GM21825 (cell line): ENCODE results near the gene EME1.

ENCODE experiments used
- ATAC-seq: cut with Tn5 transposase; IDR thresholded peaks from one replicate; pipeline ENCODE4 v1.9.1; 2021; ENCODE audit warnings: mild to moderate bottlenecking, moderate library complexity; ENCODE audit not compliant: unreplicated experiment

The EME1 gene

DNA sequence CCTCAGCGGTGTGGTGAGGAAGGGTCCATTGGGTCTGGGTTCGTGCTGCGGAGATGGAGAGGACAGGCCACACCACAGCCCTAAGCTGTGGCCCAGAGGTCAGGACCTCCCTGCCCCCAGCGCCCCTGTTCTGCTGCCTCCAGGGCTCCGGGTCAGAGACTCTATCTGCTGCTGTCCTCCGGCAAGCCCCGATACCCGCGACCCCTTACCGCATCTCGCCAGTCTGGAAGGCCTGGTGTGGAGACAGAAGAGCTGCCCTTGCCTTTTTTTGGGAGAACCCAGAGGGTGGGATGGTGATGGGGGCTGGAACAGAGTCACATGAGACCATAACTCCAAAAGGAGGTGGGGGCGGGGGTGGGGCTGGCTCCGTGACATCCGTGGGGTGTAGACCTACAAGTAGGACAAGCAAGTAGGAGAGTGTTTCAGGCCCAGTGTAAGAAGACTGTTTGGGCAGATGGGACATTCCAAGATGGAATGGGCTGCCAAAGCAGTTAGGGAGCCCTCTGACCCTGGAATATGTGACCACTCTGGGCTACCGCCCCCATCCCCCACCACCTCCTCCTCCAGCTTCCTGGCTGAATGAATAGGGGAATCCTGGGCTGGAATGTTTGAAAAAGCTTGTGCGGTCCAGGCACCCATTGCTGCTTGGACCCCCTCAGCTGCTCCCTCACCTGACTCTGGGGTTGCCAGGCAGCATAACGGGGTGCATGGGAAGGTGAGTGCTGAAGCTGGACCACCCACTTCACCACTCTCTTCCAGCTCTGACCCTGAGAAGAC is 25.7 kb upstream of the EME1 start:
- no peak for ATAC-seq

DNA sequence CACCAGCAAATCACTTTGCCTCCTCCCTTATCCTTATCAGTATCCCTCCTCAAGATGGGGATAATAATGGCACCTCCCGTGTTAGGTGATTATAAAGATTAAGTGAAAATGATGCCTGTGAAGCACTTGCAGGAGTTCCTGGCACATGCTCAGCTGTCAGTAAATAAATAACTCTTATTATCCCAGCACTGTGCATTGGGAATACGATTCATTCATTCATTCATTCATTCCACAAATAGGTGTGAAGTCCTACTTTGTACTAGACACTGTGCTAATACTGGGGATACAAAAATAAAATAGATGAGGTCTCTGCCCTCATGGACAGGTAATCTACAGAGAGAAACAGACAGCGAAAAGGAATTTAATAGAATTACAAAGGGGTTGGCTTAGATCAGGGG is 25.1 kb upstream of the EME1 start:
- ATAC-seq, result no peak

DNA sequence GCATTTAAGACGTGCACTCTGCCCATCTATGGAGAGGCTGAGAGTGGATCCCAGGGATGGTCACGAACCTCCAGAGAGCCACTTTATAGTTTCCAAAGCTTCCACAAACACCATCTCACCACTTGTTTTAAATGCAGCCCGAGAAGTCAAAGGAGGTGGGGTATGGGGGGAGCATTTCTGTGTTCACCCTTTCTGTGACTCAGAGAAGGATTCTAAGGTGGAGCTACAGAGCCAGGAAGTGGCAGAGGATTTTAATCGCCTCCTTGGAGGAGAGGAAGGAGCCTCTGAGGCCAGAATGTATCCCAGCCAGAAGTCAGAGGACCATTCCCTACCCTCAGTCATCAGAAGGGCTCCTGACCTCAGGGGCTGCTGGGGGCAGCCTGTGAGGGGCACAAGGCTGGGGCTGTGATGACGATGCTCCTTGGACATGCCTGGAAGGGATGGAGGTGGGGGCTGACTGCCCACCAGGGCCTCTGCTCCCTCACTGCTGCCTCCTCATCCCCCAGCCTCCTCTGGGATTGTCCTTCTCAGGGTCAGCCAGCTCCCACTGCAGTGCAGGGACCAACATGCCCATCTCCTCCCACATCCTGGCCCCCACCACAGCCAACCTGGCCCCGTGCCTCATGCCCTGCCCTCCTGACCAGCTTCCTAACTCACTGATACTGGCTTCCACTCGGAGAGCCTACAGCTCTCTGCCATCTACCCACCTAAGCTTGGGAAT is 24.3 kb upstream of the EME1 start:
- ATAC-seq, result no peak

DNA sequence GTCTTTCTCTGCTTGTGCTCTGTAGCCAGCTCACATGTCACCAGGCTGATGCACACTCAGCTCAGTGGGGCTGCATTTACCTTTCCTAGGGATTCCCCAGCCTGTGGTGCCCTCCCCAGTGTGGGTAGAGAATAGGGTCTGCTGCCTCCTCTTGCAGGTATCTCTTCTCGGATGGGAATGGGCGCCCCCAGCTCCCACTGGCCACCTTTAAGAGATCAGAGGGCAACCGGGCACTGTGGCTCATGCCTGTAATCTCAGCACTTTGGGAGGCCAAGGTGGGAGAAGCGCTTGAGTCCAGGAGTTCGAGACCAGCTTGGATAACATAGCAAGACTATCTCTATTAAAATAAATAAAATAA is 23.8 kb upstream of the EME1 start:
- no peak for ATAC-seq

DNA sequence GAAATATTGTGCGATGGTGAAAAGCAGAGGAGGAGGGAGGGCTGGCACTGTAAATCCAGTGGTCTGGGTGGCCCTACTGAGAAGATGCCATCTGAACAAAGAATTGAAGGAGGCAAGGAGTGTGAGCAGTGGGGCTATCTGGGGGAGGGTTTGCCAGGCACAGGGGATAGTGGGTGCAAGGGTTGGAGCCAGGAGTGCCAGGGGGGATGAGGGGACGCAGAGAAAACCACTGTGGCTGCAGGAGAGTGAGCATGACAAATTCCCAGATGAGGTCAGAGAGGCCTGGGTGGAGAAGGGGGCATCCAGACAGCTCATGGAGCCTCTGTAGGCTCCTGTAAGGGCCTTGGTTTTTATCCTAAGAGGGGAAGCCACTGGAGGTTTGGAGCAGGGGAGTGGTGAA is 22.3 kb upstream of the EME1 start:
- ATAC-seq, result no peak

DNA sequence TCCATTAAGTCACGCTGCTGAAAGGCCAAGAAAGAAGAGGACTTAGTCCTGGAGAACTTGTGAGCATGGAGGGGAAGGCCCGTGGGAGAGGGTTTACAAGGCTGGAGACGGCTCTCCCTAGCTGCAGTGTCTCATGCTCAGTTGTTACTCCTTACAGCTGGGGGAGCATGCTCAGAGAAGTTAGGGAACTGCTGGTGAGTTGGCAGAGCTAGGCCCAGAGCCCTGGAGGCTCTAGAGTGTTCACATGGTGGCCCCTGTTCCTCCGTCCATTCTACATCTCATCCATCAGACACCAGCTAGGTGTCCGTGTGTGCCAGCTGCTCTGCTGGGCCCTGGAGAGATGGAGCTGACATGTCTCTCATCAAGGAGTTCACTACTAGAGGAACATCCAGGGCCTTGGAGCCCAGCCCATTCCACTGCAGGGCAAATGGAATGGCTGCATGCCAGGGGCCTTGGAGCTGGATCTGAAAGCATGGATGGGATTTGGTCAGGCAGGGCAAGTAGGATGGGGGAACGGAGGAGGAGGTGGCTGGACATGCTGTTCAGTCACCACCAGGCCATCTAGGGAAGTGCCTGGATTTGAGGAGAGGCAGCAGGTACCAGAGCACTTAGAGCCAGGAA is 20.8 kb upstream of the EME1 start:
- ATAC-seq, result no peak

DNA sequence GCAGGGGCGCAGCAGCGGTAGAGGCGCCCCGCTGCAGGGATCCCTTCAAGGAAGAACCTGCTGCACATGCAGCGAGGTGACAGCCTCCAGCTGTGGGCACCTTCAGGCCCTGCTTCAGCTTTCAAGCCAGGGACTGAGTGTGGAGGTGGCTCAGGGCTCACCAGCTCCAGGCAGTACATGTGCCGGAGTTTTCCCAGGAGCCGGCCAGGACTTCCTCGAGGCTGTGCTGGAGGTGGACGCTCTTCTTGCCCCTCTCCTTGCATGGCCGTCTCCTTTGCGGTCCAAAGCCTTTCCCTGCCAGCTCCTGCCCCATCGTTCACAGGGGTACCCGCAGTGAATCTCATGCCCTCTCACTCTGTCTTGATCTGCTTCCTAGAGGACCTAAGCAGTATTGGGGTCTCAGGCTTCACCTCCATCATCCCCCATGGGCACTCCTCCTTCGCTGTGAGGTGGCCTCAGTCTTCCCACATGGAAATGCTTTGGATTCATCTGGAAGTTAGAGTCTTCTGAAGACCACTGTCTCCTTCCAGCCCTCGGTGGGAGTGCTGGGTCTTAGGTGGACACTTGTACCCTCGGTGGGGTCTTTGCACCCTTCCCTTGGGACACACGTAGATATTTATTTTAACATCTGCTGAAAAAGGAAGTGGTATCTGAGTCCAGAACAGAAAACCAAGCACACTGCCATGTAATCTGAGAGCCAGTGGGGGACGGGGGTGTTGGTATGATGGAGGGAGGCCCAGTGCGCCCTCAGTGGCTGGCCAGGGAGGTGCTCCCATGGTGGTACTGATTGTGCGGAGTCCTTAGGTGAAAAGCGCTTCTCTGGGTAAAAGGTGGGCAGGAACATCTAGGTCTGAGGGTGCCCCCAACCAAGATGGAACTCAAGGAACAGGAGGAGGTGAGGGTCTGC is 20.1 kb upstream of the EME1 start:
- no peak for ATAC-seq

DNA sequence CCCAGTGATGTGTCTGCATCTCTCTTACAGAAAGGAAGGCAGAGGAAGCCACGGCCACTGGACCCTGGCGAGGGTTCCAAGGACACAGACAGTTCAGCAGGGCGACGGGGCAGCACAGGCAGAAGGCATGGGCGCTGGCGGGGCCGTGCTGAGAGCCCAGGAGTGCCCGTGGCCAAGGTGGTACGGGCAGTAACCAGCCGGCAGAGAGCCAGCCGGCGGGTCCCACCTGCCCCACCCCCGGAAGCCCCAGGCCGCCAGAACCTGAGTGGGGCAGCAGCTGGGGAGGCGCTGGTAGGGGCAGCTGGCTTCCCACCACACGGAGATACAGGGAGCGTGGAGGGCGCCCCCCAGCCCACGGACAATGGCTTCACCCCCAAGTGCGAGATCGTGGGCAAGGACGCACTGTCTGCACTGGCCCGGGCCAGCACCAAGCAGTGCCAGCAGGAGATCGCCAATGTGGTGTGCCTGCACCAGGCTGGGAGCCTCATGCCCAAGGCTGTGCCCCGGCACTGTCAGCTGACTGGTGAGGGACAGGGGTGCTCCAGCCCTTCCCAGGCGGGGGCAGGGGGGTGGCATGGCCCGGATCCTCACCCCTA is 19.3 kb upstream of the EME1 start:
- ATAC-seq, result no peak

DNA sequence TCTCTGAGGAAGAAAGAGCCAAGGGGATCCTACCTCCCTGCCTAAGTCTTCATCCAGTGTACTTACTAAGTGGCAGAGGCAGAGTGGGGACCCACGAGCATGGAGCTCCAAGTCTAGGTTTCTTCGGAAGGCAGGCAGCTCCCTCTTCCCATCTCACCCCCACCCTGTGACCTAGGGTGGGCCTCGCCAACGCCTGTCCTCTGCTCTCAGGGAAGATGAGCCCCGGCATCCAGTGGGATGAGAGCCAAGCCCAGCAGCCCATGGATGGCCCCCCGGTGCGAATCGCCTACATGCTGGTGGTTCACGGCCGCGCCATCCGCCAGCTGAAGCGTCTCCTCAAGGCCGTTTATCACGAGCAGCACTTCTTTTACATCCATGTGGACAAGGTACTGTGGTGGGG is 18.8 kb upstream of the EME1 start:
- no peak for ATAC-seq

DNA sequence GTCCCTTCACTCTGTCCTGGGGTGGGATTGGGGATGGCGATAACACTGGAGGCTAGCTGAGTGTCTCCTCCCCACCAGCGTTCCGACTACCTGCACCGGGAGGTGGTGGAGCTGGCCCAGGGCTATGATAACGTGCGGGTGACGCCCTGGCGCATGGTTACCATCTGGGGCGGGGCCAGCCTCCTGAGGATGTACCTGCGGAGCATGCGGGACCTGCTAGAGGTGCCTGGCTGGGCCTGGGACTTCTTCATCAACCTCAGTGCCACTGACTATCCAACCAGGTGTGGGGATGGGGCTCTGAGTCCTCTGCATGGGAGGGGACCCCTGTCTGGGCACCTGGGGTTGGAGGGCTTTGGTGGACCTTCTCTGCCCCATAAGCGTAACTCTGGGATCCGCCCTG is 18.3 kb upstream of the EME1 start:
- ATAC-seq, result no peak

DNA sequence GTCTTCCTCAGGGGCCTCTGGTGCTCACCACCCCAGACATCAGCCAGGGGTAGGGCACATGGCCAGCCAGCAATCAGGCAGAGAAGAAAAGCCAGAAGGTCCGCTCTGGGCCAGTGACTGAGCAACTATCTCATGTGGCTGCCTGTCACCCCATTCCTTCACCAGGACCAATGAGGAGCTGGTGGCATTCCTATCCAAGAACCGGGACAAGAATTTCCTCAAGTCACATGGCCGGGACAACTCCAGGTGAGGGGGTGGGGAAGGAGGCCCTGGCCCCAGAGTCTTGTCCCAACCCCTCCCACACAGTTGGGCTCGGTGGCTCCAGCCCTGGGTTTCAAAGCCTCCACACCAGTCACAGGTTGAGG is 17.7 kb upstream of the EME1 start:
- ATAC-seq, result no peak

DNA sequence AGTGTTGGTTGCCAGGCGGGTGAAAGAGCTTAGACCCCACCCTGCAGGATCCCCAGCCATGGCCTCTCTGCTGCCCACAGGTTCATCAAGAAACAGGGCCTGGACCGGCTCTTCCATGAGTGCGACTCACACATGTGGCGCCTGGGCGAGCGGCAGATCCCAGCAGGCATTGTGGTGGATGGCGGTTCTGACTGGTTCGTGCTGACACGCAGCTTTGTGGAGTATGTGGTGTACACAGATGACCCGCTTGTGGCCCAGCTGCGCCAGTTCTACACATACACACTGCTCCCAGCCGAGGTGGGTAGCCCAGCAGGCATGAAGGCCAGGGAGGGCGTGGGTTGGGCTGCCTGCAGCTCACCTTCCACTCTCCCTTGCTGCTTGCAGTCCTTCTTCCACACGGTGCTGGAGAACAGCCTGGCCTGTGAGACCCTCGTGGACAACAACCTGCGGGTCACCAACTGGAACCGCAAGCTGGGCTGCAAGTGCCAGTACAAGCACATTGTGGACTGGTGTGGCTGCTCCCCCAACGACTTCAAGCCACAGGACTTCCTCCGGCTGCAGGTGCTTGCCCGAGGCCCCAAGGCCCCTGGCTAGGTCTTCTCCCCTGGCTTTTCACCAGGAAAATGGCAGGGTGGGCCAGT is 17.2 kb upstream of the EME1 start:
- ATAC-seq, result no peak

DNA sequence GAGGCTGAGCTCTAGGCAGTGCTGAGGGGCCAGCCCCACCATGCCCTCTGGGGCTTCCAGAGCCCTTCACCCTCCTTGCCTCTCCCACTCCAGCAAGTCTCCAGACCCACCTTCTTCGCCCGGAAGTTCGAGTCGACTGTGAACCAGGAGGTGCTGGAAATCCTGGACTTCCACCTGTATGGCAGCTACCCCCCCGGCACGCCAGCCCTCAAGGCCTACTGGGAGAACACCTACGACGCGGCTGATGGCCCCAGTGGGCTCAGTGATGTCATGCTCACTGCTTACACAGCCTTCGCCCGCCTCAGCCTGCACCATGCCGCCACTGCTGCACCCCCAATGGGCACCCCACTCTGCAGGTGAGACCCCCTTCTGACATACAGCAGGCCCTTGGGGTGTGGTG is 16.6 kb upstream of the EME1 start:
- ATAC-seq, result no peak

DNA sequence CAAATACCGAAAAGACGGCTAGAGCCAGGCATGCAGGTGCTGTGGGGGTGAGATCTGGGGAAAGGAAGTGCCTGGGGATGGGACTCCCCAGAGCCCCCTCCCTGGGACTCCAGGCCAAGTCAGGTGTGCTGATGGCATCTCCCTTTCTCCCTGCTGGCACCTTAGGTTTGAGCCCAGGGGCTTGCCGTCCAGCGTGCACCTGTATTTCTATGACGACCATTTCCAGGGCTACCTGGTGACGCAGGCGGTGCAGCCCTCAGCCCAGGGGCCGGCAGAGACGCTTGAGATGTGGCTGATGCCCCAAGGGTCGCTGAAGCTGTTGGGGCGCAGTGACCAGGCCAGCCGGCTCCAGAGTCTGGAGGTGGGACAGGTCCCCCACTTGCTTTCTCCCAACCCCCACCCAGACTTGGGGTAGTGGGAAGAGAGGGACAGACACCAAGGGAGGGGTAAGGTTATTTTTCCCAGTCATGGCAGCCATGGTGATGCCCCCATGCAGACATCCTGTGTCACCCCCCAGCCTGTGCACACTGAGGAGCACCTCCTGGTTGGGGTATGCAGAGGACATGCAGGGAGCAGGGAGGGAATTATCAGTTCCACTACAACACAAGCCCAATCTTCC is 16.0 kb upstream of the EME1 start:
- no peak for ATAC-seq

DNA sequence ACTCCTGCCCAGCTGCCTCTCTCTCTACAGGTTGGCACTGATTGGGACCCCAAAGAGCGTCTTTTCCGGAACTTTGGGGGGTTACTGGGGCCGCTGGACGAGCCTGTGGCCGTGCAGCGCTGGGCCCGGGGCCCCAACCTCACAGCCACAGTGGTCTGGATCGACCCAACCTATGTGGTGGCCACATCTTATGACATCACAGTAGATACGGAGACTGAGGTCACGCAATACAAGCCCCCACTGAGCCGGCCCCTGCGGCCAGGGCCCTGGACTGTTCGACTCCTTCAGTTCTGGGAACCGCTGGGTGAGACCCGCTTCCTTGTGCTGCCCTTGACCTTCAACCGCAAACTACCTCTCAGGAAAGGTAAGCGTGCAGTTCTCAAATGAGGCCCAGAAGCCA is 14.9 kb upstream of the EME1 start:
- no peak for ATAC-seq

DNA sequence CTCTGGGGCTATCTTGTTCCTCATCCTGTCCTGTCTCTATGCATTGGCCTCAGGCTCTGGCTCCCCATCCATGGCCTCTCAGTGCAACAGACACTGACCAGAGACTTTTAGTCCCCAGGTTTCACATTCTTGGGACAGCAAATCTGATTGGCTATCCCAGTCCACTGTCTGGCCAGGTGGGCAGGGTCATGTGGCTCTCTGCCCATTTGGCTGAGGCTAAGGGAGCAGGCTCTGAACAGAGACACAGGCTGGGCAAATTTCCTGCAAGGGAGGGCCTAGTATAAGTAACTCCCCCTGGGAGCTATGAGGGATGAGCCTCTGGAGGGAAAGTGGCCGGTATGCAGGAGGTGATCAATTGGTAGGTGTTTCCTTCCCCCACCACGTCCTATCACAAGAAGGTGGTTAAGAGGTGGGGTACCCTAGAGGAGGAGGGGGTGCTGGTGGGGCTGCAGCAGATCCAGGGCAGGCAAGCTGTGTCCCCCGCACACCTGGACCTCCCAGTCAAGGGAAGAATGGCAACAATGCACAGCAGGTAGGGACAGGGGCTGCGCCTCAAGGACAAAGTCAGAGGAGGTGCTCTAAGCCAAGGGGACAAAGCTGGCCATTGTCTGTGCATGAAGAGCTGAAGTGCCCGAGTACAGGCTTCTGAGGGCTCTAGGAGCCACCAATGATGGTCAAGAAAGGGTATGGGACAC is 13.9 kb upstream of the EME1 start:
- ATAC-seq, result no peak

DNA sequence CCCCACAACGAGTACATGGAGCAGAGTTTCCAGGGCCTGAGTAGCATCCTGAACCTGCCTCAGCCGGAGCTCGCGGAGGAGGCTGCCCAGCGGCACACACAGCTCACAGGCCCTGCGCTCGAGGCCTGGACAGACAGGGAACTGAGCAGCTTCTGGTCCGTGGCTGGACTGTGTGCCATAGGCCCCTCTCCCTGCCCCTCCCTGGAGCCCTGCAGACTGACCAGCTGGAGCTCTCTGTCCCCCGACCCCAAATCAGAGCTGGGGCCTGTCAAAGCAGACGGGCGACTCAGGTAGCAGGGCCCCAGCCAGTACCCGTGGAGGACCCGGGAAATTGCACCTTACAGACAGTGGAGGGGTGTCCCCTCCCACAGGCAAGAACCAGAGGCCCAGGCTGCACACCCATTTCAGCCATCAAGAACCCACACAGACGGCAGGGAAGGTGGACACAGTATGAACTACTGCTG is 13.0 kb upstream of the EME1 start:
- no peak for ATAC-seq

DNA sequence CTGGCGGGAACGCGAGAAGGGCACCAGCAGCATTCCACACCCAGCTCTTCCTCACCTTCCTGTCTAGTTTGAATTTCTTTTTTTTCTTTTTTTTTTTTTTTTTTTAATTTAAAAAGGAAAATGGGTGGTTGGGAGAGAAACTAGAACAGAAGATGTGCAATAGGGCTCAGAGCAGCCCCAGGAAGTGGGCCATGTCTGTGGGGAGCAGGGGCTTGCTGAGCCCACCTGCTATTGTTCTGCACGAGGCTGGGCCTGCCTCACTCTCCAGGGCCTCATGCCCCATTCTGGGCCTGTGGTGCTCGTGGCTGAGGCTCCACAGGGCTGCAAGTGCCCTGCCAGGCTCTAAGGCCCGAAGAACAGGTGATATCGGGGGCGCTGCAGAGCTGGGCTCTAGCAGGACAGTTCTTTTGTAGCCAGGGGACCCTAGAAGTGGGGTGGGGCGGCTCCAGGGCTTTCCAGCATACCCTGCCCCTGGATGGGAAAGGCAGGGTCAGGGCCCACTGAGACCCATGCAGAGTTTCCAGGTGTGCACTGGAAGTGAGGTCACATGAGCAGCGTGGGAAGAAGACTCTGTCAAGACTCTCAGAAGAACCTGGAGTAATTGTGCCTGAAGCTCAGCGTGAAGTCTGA is 12.4 kb upstream of the EME1 start:
- no peak for ATAC-seq
